Naive thymus-derived CD4-positive, alpha-beta T cell (primary cell): Measurements from ENCODE around the gene AZU1. TPM values are rescaled to one million over a fixed set of nuclear protein-coding genes. Genes with fewer than 3 reads are reported as not detected.
A peak's percentile ranks its signal among the peaks of the same experiment; 100 is the strongest.
"Not testable (repeated sequence)": the region's sequence is repeated elsewhere in the genome, so short reads cannot be mapped to it uniquely, and the experiment has no call there.

Experiments
- ATAC-seq: fragments of 150-1000 bp; cut with Tn5 transposase; 2 replicates; pipeline ENCODE4 v1.10.0; 2021; ENCODE audit warnings: mild to moderate bottlenecking, moderate library complexity
- CTCF ChIA-PET: fragments of 350-600 bp; sonication (Branson Sonifier 250); formaldehyde crosslinking; loops from one replicate; lab custom pipeline; 2021; ENCODE audit warnings: antibody characterized with exemption; lab: Charles Lee
- POLR2A ChIA-PET: fragments of 350-600 bp; sonication (Branson Sonifier 250); formaldehyde crosslinking; loops from one replicate; lab custom pipeline; 2021; ENCODE audit warnings: antibody characterized with exemption, inconsistent platforms; lab: Charles Lee
- DNase-seq, 9 donors: peaks; one replicate each; pipeline versions ENCODE4 v3.0.0 to v3.0.0-alpha.2; 2020 to 2022; ENCODE audit warnings: mixed read lengths in 1 of 9
- H3K27ac ChIP-seq: one replicate; pipeline ENCODE4 v1.7.0; 2013; ENCODE audit warnings: mild to moderate bottlenecking, low read depth, low read length, moderate library complexity
- H3K27me3 ChIP-seq, 2 donors: one replicate each; pipeline ENCODE4 v1.7.0; 2013; ENCODE audit warnings: low read length in 2 of 2, mild to moderate bottlenecking in 2 of 2, moderate library complexity in 2 of 2; ENCODE audit not compliant: control insufficient read depth in 2 of 2, insufficient read depth in 2 of 2
- H3K36me3 ChIP-seq, 3 experiments: 1 replicate in 2 of 3; 2 replicates in 1 of 3; pipeline ENCODE4 v1.7.0; 2013; ENCODE audit warnings: low read length in 3 of 3, mild to moderate bottlenecking in 3 of 3, moderate library complexity in 1 of 3; ENCODE audit not compliant: insufficient read depth in 3 of 3, control insufficient read depth in 2 of 3
- H3K4me1 ChIP-seq, 2 donors: one replicate each; pipeline ENCODE4 v1.7.0; 2013; ENCODE audit warnings: low read length in 2 of 2, mild to moderate bottlenecking in 2 of 2, moderate library complexity in 1 of 2; ENCODE audit not compliant: control insufficient read depth in 2 of 2, insufficient read depth in 2 of 2
- H3K4me3 ChIP-seq: 2 replicates; pipeline ENCODE4 v1.7.0; 2013; ENCODE audit warnings: mild to moderate bottlenecking, low read length
- H3K9me3 ChIP-seq, 3 experiments: 1 replicate in 2 of 3; 2 replicates in 1 of 3; pipeline ENCODE4 v1.7.0; 2013; ENCODE audit warnings: low read length in 3 of 3; ENCODE audit not compliant: control insufficient read depth in 2 of 3
- H3K27ac Mint-ChIP-seq, 9 donors: one replicate each; pipeline ENCODE4 v1.8.0; 2020 to 2022; ENCODE audit warnings: mixed read lengths in 9 of 9, mild to moderate bottlenecking in 8 of 9, moderate library complexity in 5 of 9, inconsistent platforms in 2 of 9
- H3K27me3 Mint-ChIP-seq, 5 donors: one replicate each; pipeline ENCODE4 v1.8.0; 2021 to 2022; ENCODE audit warnings: mixed read lengths in 5 of 5, mild to moderate bottlenecking in 1 of 5
- H3K36me3 Mint-ChIP-seq, 5 donors: one replicate each; pipeline ENCODE4 v1.8.0; 2020 to 2022; ENCODE audit warnings: mixed read lengths in 5 of 5, mild to moderate bottlenecking in 3 of 5, inconsistent platforms in 1 of 5
- H3K4me1 Mint-ChIP-seq, 7 donors: one replicate each; pipeline ENCODE4 v1.8.0; 2020 to 2022; ENCODE audit warnings: mixed read lengths in 7 of 7, mild to moderate bottlenecking in 3 of 7, inconsistent platforms in 1 of 7
- H3K4me3 Mint-ChIP-seq, 10 donors: one replicate each; pipeline ENCODE4 v1.8.0; 2020 to 2022; ENCODE audit warnings: mild to moderate bottlenecking in 10 of 10, mixed read lengths in 10 of 10, moderate library complexity in 6 of 10, inconsistent platforms in 2 of 10
- H3K9me3 Mint-ChIP-seq, 11 donors: one replicate each; pipeline ENCODE4 v1.8.0; 2020 to 2022; ENCODE audit warnings: mixed read lengths in 11 of 11, mild to moderate bottlenecking in 4 of 11, inconsistent platforms in 1 of 11, moderate library complexity in 1 of 11
- intact Hi-C, 2 donors: fragments of 100-400 bp; cut with micrococcal nuclease; formaldehyde crosslinking; loops; one replicate each; pipeline ENCODE4 v1.15.1; 2023
- polyA plus RNA-seq, 2 donors: library from polyadenylated mRNA; unstranded; fragments of 300-500 nt; fragmentation: Illumina TruSeq; gene quantifications; one replicate each; pipeline ENCODE4 v1.2.3, GENCODE V29; 2021
- total RNA-seq, 6 experiments: library from RNA in 5 of 6; stranded (reverse) in 5 of 6; gene quantifications; 1 replicate in 5 of 6; 2 replicates in 1 of 6; pipeline ENCODE4 v1.2.3 and lab custom pipeline; 2021 to 2026

Gene AZU1
- total and polyA plus RNA-seq, 7 experiments from 2014 or later = 0.64 to 4.1 TPM; not detected in 5

DNA sequence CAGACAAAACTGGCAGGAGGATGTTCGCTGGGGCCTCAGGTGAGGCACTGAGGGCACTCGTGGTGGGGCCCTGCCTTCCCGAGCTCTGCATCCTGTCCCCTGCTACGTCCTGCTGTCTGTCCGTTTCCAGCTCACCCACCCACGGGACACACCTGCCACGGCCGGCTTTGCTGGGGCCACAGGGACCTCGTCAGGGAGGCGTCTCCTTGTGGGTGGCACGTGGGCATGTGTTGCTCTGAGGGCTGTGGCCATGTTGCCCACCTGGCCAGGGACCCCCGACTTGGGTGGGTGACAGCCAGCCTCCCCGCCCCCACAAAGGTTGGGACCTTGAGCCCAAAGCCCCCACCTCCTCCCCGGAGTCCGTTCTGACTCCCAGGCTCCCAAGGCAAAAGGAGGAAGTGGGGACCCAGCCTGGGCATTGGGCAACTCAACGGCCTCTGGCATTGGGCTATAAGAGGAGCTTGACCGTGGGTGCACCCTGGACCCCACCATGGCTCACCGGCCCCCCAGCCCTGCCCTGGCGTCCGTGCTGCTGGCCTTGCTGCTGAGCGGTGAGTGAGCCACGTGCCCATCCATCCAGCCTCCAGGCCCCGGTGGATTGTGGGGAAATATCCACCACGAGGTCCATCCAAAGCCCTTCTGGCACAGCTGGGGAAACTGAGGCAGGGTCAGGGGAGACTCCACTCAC, 13.0 kb downstream of the AZU1 start, which contains the start of gene PRTN3:
TSS of gene PRTN3 (plus strand) at position 481 of the 688 bp plus-strand sequence. CDS start at position 491, 10 bp downstream.
- intact Hi-C loops = no loop called here
- Histone ChIP-seq H3K27ac (no peak within 1 kb of the TSS), H3K27me3 (peaks cover 2 to 10% of the 10 kb centered on the region in 2 donors), H3K9me3 (no peaks in the 10 kb centered on the region), H3K4me1 (no peaks in the 10 kb centered on the region), H3K4me3 (no peak within 1 kb of the TSS), H3K36me3 (no peaks in the 10 kb centered on the region)
- Mint-ChIP-seq H3K9me3 (peaks cover 0 to 4% (median 0%) of the 10 kb centered on the region in 11 donors), H3K27me3 (peaks cover 18 to 37% (median 27%) of the 10 kb centered on the region in 5 donors), H3K36me3 (peaks cover 0 to 3% (median 0%) of the 10 kb centered on the region in 5 donors), H3K27ac (peak within 1 kb of the TSS in 2 of 9 donors; percentile 28 to 65), H3K4me1 (peaks cover 4 to 12% (median 8%) of the 10 kb centered on the region in 7 donors), H3K4me3 (peak within 1 kb of the TSS in 2 of 10 donors; percentile 3 to 26)
- ATAC-seq (no peak), DNase-seq (no peak)
- CTCF ChIA-PET = no interaction called here
- POLR2A ChIA-PET = no interaction called here

DNA sequence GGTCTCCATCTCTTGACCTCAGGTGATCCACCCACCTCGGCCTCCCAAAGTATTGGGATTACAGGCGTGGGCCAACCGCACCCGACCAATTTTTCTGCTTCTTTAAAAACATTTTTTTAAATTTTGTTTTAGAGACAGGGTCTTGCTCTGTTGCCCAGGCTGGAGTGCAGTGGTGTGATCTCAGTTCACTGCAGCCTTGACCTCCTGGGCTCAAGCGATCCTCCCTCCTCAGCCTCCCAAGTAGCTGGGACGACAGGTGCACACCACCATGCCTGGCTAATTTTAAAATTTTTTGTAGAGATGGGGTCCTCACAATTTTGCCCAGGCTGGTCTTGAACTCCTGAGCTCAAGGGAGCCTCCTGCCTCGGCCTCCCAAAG, 15.2 kb downstream of the AZU1 start:
- peaks cover 18 to 36% (median 32%) of the 10 kb centered on the region in 5 donors for H3K27me3 Mint-ChIP-seq
- intact Hi-C loops = not testable (repeated sequence)

DNA sequence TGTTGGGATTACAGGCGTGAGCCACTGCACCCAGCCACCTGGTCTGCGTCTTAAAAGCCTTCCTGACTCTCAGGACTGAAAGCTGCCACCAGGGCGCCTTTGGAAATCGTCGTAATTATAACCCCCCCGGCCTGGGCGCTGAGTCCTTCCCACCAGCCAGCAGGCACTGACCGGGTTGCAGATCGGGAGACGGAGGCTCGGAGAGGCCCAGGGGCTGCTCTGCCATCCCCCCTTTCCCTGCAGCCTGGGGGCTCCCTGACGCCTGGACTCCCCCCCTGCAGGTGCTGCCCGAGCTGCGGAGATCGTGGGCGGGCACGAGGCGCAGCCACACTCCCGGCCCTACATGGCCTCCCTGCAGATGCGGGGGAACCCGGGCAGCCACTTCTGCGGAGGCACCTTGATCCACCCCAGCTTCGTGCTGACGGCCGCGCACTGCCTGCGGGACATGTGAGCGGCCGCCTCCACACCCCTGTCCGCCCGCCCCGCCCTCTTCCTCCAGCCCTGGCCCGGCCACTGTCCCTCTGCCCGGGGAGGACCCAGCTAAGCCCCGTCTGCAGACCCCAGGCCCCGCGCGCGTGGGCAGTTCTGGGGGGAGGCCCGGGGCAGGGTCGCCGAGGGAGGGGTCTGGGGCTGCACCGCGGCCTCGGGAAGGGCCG, 15.7 kb downstream of the AZU1 start:
- H3K27me3 ChIP-seq = peaks cover 2 to 19% of the 10 kb centered on the region in 2 donors
- peaks cover 0 to 3% (median 0%) of the 10 kb centered on the region in 5 donors for H3K36me3 Mint-ChIP-seq
- H3K9me3 ChIP-seq = no peaks in the 10 kb centered on the region
- peaks cover 0 to 8% (median 4%) of the 10 kb centered on the region in 7 donors for H3K4me1 Mint-ChIP-seq
- POLR2A ChIA-PET = no interaction called here
- H3K27me3 Mint-ChIP-seq = peaks cover 18 to 41% (median 35%) of the 10 kb centered on the region in 5 donors
- no peak overlapping the region for H3K4me3 ChIP-seq
- DNase-seq (no peak), ATAC-seq (no peak)
- H3K4me3 Mint-ChIP-seq = peak overlapping the region in 5 of 10 donors; percentile 7 to 32 (median 19)
- no peaks in the 10 kb centered on the region for H3K36me3 ChIP-seq
- H3K4me1 ChIP-seq = no peaks in the 10 kb centered on the region
- intact Hi-C loops = no loop called here
- H3K27ac Mint-ChIP-seq = no peak overlapping the region
- H3K9me3 Mint-ChIP-seq = peaks cover 0 to 6% (median 0%) of the 10 kb centered on the region in 11 donors
- CTCF ChIA-PET = no interaction called here
- no peak overlapping the region for H3K27ac ChIP-seq

More for the DNA sequence above, 15.2 kb downstream of the AZU1 start:
- H3K27ac Mint-ChIP-seq, H3K4me3 ChIP-seq, H3K4me1 ChIP-seq, DNase-seq, ATAC-seq, H3K9me3 ChIP-seq, H3K9me3 Mint-ChIP-seq, H3K4me1 Mint-ChIP-seq, H3K36me3 Mint-ChIP-seq, H3K27ac ChIP-seq, H3K36me3 ChIP-seq, CTCF ChIA-PET: not testable (repeated sequence)
- H3K27me3 ChIP-seq = peaks cover 2 to 15% of the 10 kb centered on the region in 2 donors
- POLR2A ChIA-PET = interaction anchor here (0.7 kb wide), 1 partner anchor 58 kb away, joined by 4 read pairs; no protein-coding TSS in a partner anchor
- H3K4me3 Mint-ChIP-seq = peak overlapping the region in 2 of 10 donors; percentile 7 to 19

DNA sequence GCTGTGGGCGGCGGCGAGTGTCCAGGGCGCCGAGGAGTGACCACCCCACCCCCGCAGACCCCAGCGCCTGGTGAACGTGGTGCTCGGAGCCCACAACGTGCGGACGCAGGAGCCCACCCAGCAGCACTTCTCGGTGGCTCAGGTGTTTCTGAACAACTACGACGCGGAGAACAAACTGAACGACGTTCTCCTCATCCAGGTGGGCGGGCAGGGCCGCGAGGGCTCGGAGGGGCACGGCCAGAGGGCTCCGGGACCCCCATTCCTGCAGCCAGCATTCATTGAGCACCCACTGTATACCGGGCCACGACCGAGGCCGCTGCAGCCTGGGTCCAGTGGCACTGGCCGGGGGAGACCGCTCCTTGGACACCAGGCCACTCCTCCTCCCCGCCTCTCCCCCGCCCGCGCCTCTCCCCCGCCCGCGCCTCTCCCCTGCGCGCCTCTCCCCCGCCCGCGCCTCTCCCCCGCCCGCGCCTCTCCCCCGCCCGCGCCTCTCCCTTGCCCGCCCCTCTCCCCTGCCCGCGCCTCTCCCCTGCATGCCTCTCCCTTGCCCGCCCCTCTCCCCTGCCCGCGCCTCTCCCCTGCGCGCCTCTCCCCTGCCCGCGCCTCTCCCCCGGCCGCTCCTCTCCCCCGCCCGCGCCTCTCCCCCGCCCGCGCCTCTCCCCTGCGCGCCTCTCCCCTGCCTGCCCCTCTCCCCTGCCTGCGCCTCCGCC, 16.4 kb downstream of the AZU1 start:
- H3K4me1 Mint-ChIP-seq = peaks cover 0 to 8% (median 4%) of the 10 kb centered on the region in 7 donors
- peak overlapping the region in 2 of 10 donors; percentile 10 to 56 for H3K4me3 Mint-ChIP-seq
- ATAC-seq (no peak), DNase-seq (no peak)
- peak overlapping the region in 1 of 9 donors; percentile 56 for H3K27ac Mint-ChIP-seq
- no peaks in the 10 kb centered on the region for H3K4me1 ChIP-seq
- peaks cover 2 to 21% of the 10 kb centered on the region in 2 donors for H3K27me3 ChIP-seq
- H3K9me3 Mint-ChIP-seq = peaks cover 0 to 6% (median 0%) of the 10 kb centered on the region in 11 donors
- no peaks in the 10 kb centered on the region for H3K36me3 ChIP-seq
- H3K27me3 Mint-ChIP-seq = peaks cover 18 to 41% (median 36%) of the 10 kb centered on the region in 5 donors
- ChIA-PET CTCF (no interaction called here), POLR2A (no interaction called here)
- H3K27ac ChIP-seq = no peak overlapping the region
- intact Hi-C loops = no loop called here
- H3K36me3 Mint-ChIP-seq = peaks cover 0 to 3% (median 0%) of the 10 kb centered on the region in 5 donors
- no peak overlapping the region for H3K4me3 ChIP-seq
- no peaks in the 10 kb centered on the region for H3K9me3 ChIP-seq

DNA sequence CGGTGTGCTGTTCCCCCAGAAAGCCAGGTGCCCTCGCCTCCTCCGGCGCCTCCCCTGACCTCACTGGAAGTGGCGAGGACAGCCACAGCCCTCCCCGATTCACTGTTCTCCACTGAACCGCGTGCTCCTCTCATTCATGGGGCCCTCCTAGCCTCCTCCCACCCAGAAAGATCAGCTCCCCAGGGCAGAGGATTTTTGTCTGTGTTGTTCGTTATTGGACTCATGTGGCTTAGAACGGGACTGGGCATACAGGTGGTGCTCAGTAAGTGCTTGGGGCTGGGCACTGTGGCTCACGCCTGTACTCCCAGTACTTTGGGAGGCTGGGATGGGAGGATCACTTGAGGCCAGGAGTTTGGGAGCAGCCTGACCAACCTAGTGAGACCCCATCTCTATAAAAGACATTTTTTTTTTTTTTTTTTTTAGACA, 16.9 kb downstream of the AZU1 start:
- peak overlapping the region in 1 of 9 donors; percentile 56 for H3K27ac Mint-ChIP-seq
- H3K4me3 ChIP-seq = no peak overlapping the region
- peaks cover 0 to 8% (median 4%) of the 10 kb centered on the region in 7 donors for H3K4me1 Mint-ChIP-seq
- CTCF ChIA-PET = no interaction called here
- ATAC-seq = peak; percentile 26
- H3K9me3 ChIP-seq = no peaks in the 10 kb centered on the region
- H3K4me3 Mint-ChIP-seq = peak overlapping the region in 4 of 10 donors; percentile 10 to 71 (median 35)
- peaks cover 0 to 6% (median 0%) of the 10 kb centered on the region in 11 donors for H3K9me3 Mint-ChIP-seq
- H3K27me3 Mint-ChIP-seq = peaks cover 22 to 43% (median 36%) of the 10 kb centered on the region in 5 donors
- peaks cover 0 to 3% (median 0%) of the 10 kb centered on the region in 5 donors for H3K36me3 Mint-ChIP-seq
- no peak overlapping the region for H3K27ac ChIP-seq
- H3K27me3 ChIP-seq = peaks cover 2 to 25% of the 10 kb centered on the region in 2 donors
- POLR2A ChIA-PET = no interaction called here
- no peak for DNase-seq
- H3K4me1 ChIP-seq = no peaks in the 10 kb centered on the region
- intact Hi-C loops = no loop called here
- no peaks in the 10 kb centered on the region for H3K36me3 ChIP-seq
